ENCODE measurements around the gene OLA1.

- TF ChIP-seq POLR2A (IDR thresholded peaks at IDR 0.05), result no peak
- no peak for TF ChIP-seq CTCF (IDR thresholded peaks at IDR 0.05)
Observed at GRCh38 chr2:174153757-174154680, 94.3 kb downstream of the OLA1 start.

All from breast epithelium (tissue), 3 donors.